HG03060 (cell line): ENCODE data around the gene ARHGEF7.

Experiments used
- ATAC-seq: cut with Tn5 transposase; IDR thresholded peaks from one replicate; pipeline ENCODE4 v1.9.1; 2021; ENCODE audit warnings: low read depth, moderate number of reproducible peaks; ENCODE audit not compliant: unreplicated experiment

The ARHGEF7 gene

GRCh38 chr13:111267205-111267604 lies 152.1 kb downstream of the ARHGEF7 start:
- ATAC-seq: no peak

DNA sequence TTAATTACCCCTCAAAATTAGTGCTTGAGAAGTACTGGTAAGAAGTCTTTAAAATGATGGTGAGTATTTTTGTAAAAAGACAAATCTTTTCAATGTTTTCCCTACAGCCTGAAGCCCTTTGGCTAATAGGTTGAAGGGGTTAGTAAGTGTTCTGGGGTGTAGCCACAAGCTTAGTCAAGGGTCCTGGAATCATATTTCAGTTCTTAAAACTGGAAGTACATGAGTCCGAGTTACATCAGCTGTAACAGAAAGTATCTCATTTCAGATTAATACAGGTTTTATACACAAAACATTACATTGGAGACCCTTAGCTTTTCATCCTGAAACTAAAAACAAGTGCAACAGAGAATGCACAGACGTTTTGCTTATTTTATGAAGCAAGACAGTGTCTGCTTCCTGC lies 152.7 kb downstream of the ARHGEF7 start:
- ATAC-seq: no peak

- no peak for ATAC-seq
Observed at GRCh38 chr13:111269508-111269907, 154.4 kb downstream of the ARHGEF7 start.

DNA sequence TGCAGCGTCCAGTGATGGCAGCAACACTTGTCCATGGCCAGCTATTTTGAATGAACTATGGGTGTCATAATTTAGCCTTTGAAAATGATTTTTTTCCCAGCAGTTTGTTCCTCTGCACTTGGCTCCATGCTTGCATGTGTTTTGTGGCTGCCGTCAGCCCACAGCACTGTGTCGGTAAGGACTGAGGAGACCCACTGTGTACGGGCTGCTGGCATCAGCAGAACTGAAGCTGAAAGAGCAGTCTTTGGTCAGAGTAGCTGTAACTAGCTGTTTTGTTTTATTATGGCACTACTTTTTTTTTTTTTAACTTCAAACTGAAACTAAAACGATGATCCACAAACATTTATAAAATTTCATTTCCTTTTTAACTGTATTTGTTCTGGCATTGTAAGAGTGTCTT lies 155.0 kb downstream of the ARHGEF7 start:
- no peak for ATAC-seq

DNA sequence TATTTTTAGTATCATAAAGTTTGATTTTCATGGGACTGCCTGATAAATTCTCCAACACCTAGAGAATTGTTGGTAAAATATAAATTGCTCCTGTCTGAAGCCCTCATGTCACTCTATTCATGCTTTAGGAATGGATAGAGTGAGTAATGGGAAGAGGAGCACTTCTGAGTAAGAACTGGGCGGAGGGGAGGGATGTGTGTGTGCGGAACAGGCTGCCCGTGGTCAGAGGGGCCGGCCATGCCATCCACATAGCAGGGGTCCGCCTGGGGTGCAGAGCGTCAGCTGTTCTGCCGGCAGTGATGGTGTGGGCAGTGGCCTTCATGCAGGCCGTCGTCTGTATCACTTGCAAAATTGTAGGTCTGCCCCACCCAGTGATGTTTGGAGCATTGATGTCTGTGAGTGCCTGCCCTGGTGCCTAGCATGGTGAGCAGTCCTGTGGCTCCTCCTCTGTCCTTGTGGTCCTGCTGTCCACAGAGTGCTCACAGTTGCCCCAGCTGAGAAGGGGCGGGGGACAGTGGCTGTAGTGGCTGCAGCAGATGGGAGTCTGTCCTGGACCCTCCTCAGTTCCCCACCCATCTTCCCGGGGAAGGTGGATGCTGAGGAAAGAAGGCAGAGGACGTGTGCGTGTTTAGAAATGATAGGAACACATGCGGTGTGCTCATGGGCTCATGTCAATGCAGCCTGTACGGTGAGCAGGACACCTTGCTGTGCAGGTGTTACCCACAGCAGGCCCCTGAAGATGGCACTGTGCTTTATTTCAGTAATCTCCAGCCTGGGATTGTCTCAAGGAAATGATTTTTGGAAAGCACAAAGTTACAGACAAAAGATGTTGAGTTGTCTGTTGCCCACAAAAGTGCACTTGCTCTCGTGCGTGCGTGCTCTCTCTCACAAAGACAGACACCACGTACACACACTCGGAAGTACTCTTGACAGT lies 155.9 kb downstream of the ARHGEF7 start:
- ATAC-seq: no peak

DNA sequence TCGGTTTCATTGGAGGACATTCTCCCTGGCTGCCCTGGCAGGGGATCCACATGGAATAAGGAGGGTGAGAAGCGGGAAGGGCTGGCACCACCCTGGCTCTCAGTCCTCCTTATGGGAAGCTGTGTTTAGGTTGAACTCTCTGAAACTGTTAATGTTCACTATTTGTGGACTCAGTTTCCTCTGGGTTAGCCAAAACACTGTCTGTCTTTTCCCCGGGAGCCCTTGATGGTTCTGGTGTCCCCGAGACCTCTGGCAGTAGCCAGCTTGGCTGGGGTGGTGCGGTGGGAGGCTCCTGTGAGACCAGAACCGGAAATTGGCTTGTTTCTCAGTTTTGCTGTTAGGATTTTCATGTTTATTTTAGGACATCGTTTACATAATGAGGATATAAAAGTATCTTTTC lies 157.0 kb downstream of the ARHGEF7 start:
- no peak for ATAC-seq

DNA sequence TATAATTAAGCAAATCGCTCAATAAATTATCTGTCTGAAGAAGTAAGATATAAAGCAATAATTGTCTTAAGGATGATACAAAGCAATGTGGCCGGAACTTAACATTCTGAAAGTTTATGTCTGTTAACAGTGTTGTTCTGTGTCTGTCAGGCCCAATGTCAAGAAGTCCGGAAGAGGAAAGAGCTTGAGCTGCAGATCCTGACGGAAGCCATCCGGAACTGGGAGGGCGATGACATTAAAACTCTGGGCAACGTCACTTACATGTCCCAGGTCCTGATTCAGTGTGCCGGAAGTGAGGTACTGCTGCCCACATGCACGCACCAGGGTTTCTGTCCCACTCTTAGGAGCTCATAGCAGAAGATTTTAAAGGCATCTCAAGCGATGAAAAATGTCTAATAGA lies 160.3 kb downstream of the ARHGEF7 start:
- no peak for ATAC-seq

GRCh38 chr13:111275995-111276618 lies 161.0 kb downstream of the ARHGEF7 start:
- no peak for ATAC-seq

DNA sequence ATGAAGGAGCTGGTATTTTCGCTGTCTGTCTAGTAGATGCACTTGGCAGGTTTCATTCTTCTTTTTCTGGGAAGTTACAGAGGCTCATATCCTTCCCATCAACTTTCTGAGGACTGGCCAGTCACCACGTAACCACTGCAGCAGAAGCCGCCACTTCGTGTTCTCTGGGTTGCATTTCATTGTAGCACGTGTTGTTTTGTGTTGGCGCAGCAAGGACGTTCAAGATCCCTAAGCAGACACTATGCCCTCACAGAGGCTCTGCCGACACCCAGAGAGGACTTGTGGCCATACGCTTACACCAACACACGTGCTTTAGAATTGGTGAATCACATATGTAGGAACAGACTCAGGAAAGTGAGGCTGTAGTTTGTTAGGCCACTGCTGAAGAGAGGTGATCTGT lies 163.1 kb downstream of the ARHGEF7 start:
- no peak for ATAC-seq

DNA sequence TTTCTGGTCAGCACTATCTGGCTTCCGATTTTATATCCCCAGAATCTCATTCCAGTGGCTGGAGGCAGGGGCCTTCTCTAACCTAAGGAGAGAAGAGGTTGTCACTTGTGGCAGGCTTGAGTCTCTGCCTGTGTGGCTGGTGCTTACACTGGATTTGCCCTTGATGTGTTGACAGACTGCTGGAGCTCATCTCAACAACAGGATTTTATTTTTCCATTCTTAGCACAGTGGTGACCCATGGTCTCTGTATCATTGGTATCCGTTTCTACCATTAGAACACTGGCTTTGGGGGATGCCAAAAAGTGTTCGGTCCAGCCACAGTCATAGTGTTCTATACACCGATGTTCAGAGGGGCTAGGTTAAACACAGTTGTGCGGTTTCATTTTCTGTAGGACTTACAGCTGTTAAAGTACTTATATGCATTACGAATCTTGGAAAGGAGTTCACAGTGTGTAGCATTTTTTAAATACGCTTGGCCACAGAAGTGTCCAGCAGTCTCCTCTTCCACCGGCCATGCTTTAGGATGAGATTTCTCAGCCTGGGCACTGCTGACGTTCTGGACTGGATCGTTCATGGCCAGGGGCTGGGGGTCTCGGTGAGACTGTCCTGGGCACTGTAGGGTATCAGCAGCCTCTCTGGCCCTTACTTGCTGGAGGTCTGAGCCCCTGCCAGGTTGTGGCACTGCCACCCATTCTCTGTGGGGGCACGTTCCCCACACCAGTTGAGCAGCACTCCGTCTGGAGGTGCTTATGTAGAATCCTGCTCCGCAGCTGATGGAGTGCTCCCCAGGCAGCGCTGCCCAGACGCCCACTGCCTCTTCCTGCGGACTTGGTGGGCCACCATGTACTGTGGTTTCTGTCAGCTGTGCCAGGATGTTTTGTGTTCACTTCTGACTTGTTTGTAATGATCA lies 163.9 kb downstream of the ARHGEF7 start:
- ATAC-seq: no peak

DNA sequence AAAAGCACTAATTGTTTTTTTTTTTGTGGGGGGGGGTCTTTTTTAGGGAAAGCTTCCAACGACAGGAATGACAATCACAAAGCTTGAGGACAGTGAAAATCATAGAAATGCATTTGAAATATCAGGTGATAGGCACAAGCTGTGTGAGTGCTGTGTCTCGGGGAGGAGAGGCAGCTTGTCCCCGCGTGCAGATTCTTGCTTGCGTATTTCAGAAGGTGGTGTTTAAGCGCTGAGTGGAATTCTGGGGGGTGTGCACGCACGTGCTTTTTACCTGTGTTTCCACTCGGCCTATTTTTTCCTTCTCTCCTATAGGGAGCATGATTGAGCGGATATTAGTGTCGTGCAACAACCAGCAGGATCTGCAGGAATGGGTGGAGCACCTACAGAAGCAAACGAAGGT lies 165.1 kb downstream of the ARHGEF7 start:
- ATAC-seq: no peak

- ATAC-seq: no peak
Observed at GRCh38 chr13:111280681-111281585, 165.8 kb downstream of the ARHGEF7 start.

DNA sequence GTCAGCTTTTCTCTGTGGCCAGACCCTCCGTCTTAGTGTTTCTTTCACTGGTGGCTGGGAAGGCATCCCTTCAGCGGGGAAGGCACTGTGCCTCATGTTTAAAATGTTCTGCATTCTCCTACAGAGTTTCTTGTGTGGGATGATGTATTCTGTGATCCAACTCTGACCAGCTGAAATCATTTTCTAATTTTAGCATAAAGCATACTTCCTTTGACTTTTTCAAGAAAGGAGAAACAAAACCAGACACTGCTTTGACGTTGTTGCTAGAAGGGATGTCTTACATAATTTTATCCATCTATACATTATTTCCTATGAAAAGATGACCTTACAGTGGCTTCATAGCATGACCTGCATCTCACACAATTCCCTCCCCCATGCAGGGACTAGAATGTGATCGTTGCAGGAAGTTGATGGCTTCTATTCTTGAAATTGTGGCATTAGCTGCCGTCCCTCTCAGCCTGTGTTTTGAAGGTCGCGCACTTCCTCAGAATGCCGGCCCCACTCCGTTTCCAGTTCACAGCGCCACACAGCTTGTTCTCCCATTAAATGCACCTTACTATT lies 166.7 kb downstream of the ARHGEF7 start:
- ATAC-seq: no peak

- ATAC-seq: no peak
Observed at GRCh38 chr13:111282425-111282824, 167.3 kb downstream of the ARHGEF7 start.

- ATAC-seq: no peak
Observed at GRCh38 chr13:111282997-111283396, 167.9 kb downstream of the ARHGEF7 start.

DNA sequence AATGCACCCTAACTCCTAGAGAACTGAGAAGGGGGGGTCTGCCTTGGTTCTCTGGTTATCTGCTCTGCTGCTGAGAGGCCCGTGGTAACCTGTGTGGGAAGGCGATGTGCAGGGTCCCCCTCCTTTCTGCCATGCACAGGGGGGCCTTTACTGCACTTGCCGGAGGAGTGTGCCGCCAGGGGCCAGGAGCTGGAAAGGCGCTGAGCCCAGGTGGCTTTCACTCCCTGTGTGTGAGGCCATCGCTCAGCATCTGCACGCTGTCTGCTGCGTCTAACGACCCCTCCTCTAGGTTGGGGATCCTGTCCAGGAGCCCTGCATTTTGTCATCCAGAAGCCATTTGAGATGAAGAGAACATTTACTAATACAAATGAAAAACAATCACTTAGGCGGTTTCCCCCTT lies 168.3 kb downstream of the ARHGEF7 start:
- ATAC-seq: no peak

GRCh38 chr13:111283991-111284390 lies 168.9 kb downstream of the ARHGEF7 start:
- ATAC-seq: no peak

GRCh38 chr13:111284565-111284964 lies 169.5 kb downstream of the ARHGEF7 start:
- no peak for ATAC-seq

- ATAC-seq: no peak
Observed at GRCh38 chr13:111286162-111286561, 171.1 kb downstream of the ARHGEF7 start.

GRCh38 chr13:111286749-111287148 lies 171.6 kb downstream of the ARHGEF7 start:
- ATAC-seq: no peak
